Uterus (tissue), 4 donors: Measurements from ENCODE around the gene CRTC2. TPM values are rescaled to one million over a fixed set of nuclear protein-coding genes. Genes with fewer than 3 reads are reported as not detected.
A peak's percentile ranks its signal among the peaks of the same experiment; 100 is the strongest.

Experiments
- DNase-seq, 2 donors: peaks; one replicate each; pipeline ENCODE4 v3.0.0-alpha.2; 2019 to 2020
- H3K27ac ChIP-seq, 2 donors: fragments of 200-600 bp; sonication (generic); 1 replicate in 1 of 2; 2 replicates in 1 of 2; pipeline ENCODE4 v1.5.1; 2016 to 2018
- H3K27me3 ChIP-seq, 2 donors: fragments of 200-600 bp; sonication (generic); one replicate each; pipeline ENCODE4 v1.5.1; 2018 to 2019; ENCODE audit warnings: control low read depth in 1 of 2
- H3K36me3 ChIP-seq, 2 donors: fragments of 200-600 bp; sonication (generic); one replicate each; pipeline ENCODE4 v1.5.1; 2019; ENCODE audit warnings: control low read depth in 1 of 2
- H3K4me1 ChIP-seq, 2 donors: fragments of 200-600 bp; sonication (generic); one replicate each; pipeline ENCODE4 v1.5.1; 2018 to 2019; ENCODE audit warnings: control low read depth in 1 of 2
- H3K4me3 ChIP-seq, 2 donors: fragments of 200-600 bp; sonication (generic); 1 replicate in 1 of 2; 2 replicates in 1 of 2; pipeline ENCODE4 v1.5.1; 2018 to 2019; ENCODE audit warnings: mild to moderate bottlenecking in 1 of 2
- H3K9me3 ChIP-seq, 2 donors: fragments of 200-600 bp; sonication (generic); one replicate each; pipeline ENCODE4 v1.5.1; 2019; ENCODE audit warnings: control low read depth in 1 of 2
- CTCF ChIP-seq, 4 experiments: fragments of 200-600 bp in 2 of 4; fragments of 450-650 bp in 2 of 4; sonication (generic) in 2 of 4; IDR thresholded peaks; one replicate each; pipeline ENCODE4 v1.5.1; 2016 to 2019; ENCODE audit warnings: antibody characterized with exemption in 4 of 4, mild to moderate bottlenecking in 2 of 4, moderate library complexity in 1 of 4
- POLR2A ChIP-seq, 2 donors: fragments of 450-650 bp; IDR thresholded peaks; one replicate each; pipeline ENCODE4 v1.6.1; 2016; ENCODE audit warnings: antibody characterized with exemption in 2 of 2, mild to moderate bottlenecking in 1 of 2, moderate library complexity in 1 of 2
- intact Hi-C: fragments of 100-400 bp; cut with DNase I; formaldehyde crosslinking; loops from one replicate; pipeline ENCODE4 v1.15.1; 2023; ENCODE audit warnings: low total_unique reads
- total RNA-seq, 4 donors: library from RNA; depleted of rRNA in 3 of 4; stranded (reverse); fragments of >200 nt in 3 of 4; gene quantifications; one replicate each; pipeline versions ENCODE4 v1.1.0 to v1.2.4, GENCODE V29; 2014 to 2023
- donor health status: DM: yes; HTN: yes; CAD: no.

CRTC2 gene
- total RNA-seq, 4 donors from 2014 or later: 5.9 to 57.2 (median 15.5) TPM

- no peaks in the 10 kb centered on the region for H3K27me3 ChIP-seq
- H3K4me1 ChIP-seq: peaks cover 6 to 10% of the 10 kb centered on the region in 2 donors
- no peaks in the 10 kb centered on the region for H3K36me3 ChIP-seq
- TF ChIP-seq CTCF (IDR thresholded peaks at IDR 0.05) (no peak), POLR2A (IDR thresholded peaks at IDR 0.05) (no peak)
- no peak for DNase-seq
- no peaks in the 10 kb centered on the region for H3K9me3 ChIP-seq
- peak overlapping the region; percentile 94 to 98 for H3K27ac ChIP-seq
- intact Hi-C loops: no loop called here
- H3K4me3 ChIP-seq: no peak overlapping the region
Measured at GRCh38 chr1:153944005-153944826, 14.2 kb downstream of the CRTC2 start.

- Histone ChIP-seq H3K9me3 (no peaks in the 10 kb centered on the region), H3K4me1 (peaks cover 6 to 10% of the 10 kb centered on the region in 2 donors), H3K36me3 (no peaks in the 10 kb centered on the region), H3K27ac (no peak overlapping the region), H3K4me3 (no peak overlapping the region), H3K27me3 (no peaks in the 10 kb centered on the region)
- intact Hi-C loops: no loop called here
- no peak for TF ChIP-seq CTCF (IDR thresholded peaks at IDR 0.05)
- TF ChIP-seq POLR2A (IDR thresholded peaks at IDR 0.05): no peak
- DNase-seq: no peak
Measured at GRCh38 chr1:153942766-153943549, 15.5 kb downstream of the CRTC2 start.

- intact Hi-C loops: no loop called here
- Histone ChIP-seq H3K9me3 (no peaks in the 10 kb centered on the region), H3K36me3 (no peaks in the 10 kb centered on the region), H3K27ac (no peak overlapping the region), H3K27me3 (no peaks in the 10 kb centered on the region), H3K4me3 (no peak overlapping the region), H3K4me1 (peaks cover 6 to 10% of the 10 kb centered on the region in 2 donors)
- no peak for DNase-seq
- TF ChIP-seq CTCF (IDR thresholded peaks at IDR 0.05): no peak
- TF ChIP-seq POLR2A (IDR thresholded peaks at IDR 0.05): no peak
Measured at GRCh38 chr1:153941826-153942725, 16.3 kb downstream of the CRTC2 start.

GRCh38 chr1:153940756-153941155 is 17.7 kb downstream of the CRTC2 start:
- Histone ChIP-seq H3K4me1 (peaks cover 6 to 10% of the 10 kb centered on the region in 2 donors), H3K36me3 (no peaks in the 10 kb centered on the region), H3K4me3 (no peak overlapping the region), H3K27ac (no peak overlapping the region), H3K27me3 (no peaks in the 10 kb centered on the region), H3K9me3 (no peaks in the 10 kb centered on the region)
- no peak for DNase-seq
- intact Hi-C loops: no loop called here
- TF ChIP-seq CTCF (IDR thresholded peaks at IDR 0.05): no peak
- TF ChIP-seq POLR2A (IDR thresholded peaks at IDR 0.05): no peak
